NAMALWA (cell line): ENCODE results near the gene THRA.
"Not testable (repeated sequence)": the region's sequence is repeated elsewhere in the genome, so short reads cannot be mapped to it uniquely, and the experiment has no call there.

ENCODE experiments used
- DNase-seq: peaks from one replicate; pipeline ENCODE4 v3.0.0-alpha.2; 2015; ENCODE audit warnings: low spot score

Gene THRA

GRCh38 chr17:40113110-40113906 lies 50.5 kb downstream of the THRA start:
- peak; percentile 99 for DNase-seq

DNA sequence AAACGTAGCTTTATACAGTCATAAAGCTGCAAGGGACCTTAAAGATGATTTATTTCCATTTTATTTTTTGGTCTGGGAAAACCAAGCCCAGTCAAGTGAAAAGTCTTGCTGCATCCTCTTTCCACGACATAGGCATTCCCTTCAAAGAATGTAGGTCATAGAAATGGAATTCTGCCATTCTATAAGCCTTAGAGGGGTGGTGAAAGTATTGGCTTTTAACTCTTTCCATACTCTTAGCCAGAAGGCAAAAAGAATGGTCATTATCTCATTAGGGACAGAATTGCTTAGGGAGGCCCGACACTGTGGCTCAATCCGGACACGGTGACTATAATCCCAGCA lies 51.1 kb downstream of the THRA start:
- DNase-seq = no peak

- no peak for DNase-seq
Measured at GRCh38 chr17:40115101-40115436, 52.3 kb downstream of the THRA start.

DNA sequence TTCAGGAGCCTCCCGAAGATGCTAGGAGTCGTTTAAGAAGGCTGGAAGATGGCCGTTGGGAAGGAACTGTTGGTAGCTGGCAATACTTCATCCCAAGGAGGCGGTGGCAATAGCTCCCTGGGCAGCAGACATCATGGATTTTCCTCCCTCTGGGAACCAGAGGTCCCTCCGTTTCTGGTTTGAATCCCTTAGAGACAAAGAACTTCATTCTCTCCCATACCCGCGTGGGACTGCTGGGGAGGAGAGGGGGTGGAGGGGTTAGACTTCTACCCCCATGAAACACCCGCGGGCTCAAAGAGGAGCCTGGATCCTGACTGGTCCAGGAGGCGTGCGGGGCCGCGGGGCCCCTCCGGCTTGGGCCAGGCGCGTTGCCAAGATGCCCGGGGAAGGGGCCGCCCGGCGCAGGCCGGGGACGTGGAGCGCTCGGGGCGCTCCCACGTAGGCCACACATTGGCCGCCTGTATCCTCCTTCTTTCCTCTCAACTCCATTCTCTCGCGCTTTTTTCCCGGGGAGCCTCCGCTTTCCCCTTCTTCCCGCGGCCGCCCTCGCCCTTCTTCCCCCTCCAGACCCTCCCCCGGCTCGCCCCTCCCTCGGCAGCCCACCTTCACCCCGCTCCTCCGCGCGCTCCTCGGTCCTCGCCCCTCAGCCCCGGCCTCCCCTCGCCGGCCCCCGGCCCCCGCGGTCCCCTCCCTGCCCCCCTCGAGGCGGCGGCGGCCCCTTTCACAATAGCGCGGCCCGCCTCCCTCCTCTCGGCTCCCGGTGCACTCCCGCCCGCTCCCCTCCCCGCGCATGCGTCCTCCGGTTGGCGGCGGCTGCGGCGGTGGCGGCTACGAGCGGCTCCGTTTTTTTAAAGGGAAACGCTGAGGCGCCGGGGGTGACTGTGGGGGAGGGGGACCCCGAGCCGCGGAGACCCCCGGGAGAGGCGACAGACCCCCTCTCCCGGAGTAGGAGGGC lies 58.7 kb downstream of the THRA start, which contains the start of gene MSL1:
MSL1 (plus strand) TSS at position 791 of the 955 bp plus-strand sequence. CDS start 642 bp downstream, outside the sequence.
- DNase-seq = peak; percentile 78

DNA sequence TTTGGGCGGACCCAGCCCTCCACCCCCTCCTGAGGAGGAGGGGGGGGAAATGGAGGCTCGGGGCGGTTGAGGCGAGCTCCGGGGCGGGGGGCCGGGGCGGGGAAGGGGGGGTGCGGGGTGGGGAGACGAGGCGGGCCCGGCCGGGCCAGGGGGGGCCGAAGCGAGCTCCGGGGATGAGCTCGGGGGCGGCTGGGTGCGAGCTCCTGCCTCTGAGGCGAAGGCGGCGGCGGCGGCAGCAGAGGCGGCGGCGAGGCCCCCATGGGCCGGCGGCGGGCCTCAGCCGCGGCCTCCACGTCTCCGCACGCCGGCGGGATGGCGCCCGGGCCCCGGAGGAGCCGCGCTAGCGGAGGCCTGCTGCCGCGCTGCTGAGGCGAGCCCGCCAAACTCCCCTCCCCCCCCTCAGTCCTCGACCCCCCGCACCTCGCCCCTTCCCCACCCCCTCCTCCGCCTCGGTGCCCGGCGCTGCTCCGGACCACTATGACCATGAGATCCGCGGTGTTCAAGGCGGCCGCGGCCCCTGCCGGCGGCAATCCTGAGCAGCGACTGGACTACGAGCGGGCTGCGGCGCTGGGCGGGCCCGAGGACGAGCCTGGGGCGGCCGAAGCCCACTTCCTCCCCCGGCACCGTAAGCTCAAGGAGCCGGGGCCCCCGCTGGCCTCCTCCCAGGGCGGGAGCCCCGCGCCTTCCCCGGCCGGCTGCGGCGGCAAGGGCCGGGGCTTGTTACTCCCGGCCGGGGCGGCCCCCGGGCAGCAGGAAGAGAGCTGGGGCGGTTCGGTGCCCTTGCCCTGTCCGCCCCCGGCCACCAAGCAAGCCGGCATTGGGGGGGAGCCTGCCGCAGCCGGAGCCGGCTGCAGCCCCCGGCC lies 59.6 kb downstream of the THRA start:
- peak; percentile 46 for DNase-seq

DNA sequence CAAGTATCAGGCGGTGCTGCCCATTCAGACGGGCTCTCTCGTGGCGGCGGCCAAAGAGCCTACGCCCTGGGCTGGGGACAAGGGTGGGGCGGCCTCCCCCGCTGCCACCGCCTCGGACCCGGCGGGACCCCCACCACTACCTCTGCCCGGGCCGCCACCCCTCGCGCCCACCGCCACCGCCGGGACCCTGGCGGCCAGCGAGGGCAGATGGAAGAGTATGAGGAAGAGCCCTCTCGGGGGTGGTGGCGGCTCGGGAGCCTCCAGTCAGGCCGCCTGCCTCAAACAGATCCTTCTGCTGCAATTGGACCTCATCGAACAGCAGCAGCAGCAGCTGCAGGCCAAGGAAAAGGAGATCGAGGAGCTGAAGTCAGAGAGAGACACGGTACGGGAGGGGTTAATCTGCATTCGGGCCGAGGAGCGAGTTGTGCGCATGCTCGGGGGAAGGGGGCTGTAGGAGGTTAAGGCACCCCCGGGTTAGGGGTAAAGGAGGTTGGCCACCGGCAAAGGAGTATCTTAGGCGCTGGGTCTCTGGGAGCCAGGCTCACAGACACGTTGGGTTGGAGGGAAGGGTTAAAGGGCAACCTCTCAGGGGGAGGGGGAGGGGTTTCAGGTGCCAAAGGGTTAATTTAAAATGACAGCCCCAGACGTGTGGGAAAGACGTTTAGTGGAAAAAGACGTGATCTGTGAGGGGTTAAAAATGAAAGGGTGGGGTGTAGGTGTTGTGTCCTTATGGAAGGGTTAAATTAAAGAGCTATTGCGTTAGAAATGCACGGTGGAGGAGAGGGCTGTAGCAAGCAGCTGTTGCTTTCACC lies 60.4 kb downstream of the THRA start:
- peak; percentile 75 for DNase-seq

- DNase-seq = no peak
Measured at GRCh38 chr17:40123811-40124114, 61.0 kb downstream of the THRA start.

DNA sequence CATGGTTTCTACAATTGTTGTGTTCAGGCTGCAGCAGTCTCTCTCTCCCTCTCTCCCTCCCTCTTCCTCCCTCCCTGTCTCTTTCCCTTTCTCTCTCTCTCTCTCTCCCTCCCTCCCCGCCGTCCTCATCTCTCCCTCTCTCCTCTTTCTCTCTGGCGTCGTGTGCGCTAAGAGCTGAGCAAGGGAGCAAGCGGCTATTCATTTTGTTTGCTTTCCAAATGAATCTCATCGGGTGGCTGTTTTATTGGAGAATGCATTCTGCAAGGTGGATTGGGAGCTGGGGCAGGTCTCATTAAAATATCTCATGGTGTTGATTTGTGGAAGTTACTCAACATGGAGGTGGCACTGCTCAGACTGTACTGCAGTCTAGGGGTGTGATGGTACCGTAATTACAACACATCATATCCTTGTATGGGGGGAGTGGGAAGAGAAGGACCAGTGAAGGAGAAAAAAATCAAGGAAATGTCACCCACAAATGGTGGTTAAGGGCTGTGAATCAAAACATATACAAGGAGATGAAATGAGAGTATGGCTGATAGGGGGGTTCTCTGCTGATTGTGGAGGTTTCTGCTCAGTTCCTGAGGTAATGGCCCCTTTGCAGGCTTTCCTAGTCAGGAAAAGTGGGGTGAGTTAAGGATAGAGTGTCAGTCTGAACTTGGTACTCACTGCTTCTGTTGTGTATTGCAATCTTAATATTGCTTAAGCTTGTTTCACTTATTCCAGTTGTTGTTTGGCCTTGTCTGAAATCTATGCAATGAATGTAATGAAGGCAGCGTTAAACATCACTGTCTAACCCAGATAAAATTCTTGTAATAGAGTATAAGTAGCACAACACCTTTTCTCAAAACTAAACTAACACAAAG lies 61.7 kb downstream of the THRA start:
- DNase-seq = no peak

GRCh38 chr17:40129498-40129897 lies 66.7 kb downstream of the THRA start:
- no peak for DNase-seq

DNA sequence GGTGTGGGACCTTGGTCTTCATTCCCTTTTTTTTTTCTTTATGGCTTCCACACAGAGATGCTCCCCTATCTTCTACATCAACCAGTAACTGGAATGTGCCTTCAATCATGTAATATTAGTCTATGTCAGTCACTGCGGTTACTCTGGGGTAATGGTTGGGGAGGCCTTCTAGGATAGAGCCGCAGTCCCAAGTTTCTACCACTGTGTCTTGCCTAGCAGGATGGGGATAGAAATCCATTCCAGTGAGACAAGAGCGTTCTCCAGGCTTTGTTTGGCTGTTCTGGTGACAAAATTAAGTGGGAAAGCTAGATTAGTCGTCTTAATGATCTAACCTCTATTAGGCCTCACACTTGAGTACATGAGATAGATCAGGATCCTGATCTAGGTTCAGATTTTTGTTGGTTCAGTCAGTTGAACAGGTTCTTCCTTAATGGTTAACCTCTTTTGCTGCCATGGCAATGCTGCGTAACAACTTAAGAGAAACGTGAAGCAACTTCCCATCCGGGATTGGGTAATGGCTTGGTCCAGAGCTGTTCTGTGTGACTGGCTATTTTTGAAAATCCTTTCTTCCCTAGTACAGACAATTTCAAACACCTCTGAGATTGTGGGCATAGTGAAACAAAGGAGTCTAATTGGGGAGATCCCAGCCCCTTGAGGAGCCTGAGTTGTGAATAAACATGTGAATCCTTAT lies 67.7 kb downstream of the THRA start:
- no peak for DNase-seq

- DNase-seq = no peak
Measured at GRCh38 chr17:40134184-40134583, 71.4 kb downstream of the THRA start.

DNA sequence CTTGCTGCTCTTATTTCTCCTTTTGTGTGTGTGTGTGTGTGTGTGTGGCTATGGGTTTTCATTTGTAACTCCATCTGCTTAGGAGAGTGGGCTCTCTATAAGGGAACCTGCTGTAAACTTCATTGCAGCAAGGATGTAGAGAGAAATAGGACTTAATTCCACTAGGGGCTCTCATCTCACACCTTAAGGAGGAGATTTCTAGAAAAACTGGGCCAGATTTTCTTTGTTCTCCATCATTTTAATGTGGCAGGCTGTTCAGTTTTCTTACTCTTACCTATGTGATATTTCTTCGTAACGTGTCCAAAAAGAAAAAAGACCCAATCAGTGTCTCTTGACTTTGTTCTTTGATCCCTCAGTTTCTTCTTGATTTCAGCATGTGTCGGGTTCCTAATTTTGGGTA lies 73.1 kb downstream of the THRA start:
- peak; percentile 31 for DNase-seq

DNA sequence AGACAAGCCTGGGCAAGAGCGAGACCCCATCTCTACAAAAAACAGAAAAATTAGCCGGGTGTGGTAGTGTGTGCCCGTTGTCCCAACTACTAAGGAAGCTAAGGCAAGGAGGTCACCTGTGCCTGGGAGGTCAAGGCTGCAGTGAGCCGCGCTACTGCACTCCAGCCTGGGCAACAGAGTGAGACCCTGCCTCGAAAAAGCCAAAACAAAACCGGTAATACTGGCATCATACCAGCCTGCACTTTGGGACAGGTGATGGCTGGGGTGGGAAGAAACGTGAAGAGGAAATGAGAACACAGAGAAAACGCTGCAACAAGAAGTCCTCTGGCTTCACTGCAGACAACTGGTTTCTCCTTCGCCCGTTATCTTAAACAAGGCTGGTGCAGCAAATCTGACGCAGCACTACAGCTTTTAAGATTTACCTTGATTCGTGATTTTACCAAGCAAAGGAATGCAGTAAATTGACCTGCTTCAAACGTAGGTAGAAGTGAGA lies 76.8 kb downstream of the THRA start:
- no peak for DNase-seq

DNA sequence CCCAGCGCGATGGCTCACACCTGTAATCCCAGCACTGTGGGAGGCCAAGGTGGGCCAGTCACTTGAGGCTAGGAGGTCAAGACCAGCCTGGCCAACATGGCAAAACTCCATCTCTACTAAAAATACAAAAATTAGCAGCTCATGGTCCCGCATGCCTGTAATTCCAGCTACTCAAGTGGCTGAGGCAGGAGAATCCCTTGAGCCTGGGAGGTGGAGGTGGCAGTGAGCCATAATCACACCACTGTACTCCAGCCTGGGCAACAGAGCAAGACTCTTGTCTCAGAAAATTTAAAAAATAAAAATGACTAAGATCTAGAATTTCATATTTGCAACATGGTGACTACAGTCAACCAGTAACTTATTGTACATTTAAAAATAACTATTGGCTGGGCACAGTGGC lies 80.4 kb downstream of the THRA start:
- not testable (repeated sequence) for DNase-seq
